Measurements from ENCODE around the gene ACSS2.
"Not testable (repeated sequence)": the region's sequence is repeated elsewhere in the genome, so short reads cannot be mapped to it uniquely, and the experiment has no call there.

Gene ACSS2

DNA sequence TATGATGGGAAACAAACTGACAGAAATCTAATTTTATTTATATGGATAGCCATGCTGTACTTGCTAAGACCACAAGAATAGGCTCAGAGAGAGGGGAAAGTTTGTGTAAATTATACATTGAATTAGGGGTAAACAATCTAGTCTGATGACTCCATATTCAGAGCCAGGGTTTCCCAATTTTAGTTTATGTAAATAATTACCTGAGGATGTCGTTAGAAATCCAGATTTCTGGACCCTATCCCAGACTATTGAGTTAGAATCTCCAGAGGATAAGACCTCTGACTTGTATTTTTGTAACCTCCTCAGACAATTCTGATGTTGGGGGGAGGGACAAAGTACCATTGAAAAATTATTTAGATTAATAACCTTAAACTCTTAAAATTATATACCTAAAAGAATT lies 18.3 kb downstream of the ACSS2 start:
- CTCF ChIA-PET, result no interaction called here
- POLR2A ChIA-PET, result no interaction called here
- DNase-seq (ENCODE audit: low read depth, low spot score), result no peak
- TF ChIP-seq, protein P1, sequence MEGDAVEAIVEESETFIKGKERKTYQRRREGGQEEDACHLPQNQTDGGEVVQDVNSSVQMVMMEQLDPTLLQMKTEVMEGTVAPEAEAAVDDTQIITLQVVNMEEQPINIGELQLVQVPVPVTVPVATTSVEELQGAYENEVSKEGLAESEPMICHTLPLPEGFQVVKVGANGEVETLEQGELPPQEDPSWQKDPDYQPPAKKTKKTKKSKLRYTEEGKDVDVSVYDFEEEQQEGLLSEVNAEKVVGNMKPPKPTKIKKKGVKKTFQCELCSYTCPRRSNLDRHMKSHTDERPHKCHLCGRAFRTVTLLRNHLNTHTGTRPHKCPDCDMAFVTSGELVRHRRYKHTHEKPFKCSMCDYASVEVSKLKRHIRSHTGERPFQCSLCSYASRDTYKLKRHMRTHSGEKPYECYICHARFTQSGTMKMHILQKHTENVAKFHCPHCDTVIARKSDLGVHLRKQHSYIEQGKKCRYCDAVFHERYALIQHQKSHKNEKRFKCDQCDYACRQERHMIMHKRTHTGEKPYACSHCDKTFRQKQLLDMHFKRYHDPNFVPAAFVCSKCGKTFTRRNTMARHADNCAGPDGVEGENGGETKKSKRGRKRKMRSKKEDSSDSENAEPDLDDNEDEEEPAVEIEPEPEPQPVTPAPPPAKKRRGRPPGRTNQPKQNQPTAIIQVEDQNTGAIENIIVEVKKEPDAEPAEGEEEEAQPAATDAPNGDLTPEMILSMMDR (IDR thresholded peaks at IDR 0.05; ENCODE audit: insufficient read depth, low read length, missing control alignments), result no peak
- no peak overlapping the region for H3K4me3 ChIP-seq (ENCODE audit: low read depth, low read length)

GRCh38 chr20:34895465-34895864 lies 19.1 kb downstream of the ACSS2 start:
- POLR2A ChIA-PET, result no interaction called here
- H3K4me3 ChIP-seq (ENCODE audit: low read depth, low read length), result no peak overlapping the region
- DNase-seq (ENCODE audit: low read depth, low spot score), result no peak
- CTCF ChIA-PET, result no interaction called here
- TF ChIP-seq, protein P1 (IDR thresholded peaks at IDR 0.05; ENCODE audit: insufficient read depth, low read length, missing control alignments), result no peak

DNA sequence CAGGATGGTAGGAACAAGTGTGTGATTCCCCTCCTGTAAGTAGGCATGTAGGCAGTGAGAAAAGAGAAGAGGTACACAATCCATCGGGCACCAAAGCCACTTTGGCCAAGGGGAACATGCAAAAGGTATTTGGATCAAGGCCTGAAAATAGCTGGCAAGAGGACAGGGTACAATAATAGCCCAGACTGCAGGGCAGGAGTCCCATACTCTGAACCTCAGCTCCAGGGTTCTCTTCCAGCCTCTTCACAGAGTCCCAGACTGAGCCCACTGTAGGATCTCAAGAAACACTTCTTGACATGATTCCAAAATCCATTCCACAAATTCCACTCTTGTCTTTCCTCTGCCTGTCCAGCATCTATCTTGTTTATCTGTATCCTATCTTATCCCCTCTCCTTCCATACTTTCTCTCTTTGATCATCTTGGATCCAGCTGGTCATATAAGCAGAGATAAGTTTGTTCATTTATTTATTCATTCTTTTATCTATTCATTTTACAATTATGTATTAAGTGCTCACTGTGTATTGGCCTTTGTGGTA lies 19.7 kb downstream of the ACSS2 start:
- TF ChIP-seq, protein P1 (IDR thresholded peaks at IDR 0.05; ENCODE audit: insufficient read depth, low read length, missing control alignments), result no peak
- DNase-seq (ENCODE audit: low read depth, low spot score), result no peak
- no peak overlapping the region for H3K4me3 ChIP-seq (ENCODE audit: low read depth, low read length)
- POLR2A ChIA-PET, result no interaction called here
- CTCF ChIA-PET, result no interaction called here

DNA sequence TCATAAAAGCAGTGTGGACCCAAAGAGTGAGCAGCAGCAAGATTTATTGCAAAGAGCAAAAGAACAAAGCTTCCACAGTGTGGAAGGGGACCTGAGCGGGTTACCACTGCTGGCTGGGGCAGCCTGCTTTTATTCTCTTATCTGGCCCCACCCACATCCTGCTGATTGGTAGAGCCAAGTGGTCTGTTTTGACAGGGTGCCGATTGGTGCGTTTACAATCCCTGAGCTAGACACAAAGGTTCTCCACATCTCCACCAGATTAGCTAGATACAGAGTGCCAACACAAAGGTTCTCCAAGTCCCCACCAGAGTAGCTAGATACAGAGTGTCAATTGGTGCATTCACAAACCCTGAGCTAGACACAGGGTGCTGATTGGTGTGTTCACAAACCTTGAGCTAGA lies 21.7 kb downstream of the ACSS2 start:
- CTCF ChIA-PET, result not testable (repeated sequence)

GRCh38 chr20:34898731-34899130 lies 22.3 kb downstream of the ACSS2 start:
- H3K4me3 ChIP-seq (ENCODE audit: low read depth, low read length); DNase-seq (ENCODE audit: low read depth, low spot score); CTCF ChIA-PET: not testable (repeated sequence)
- POLR2A ChIA-PET, result interaction anchor here (0.6 kb wide), 1 partner anchor 270 kb away, joined by 4 read pairs; no protein-coding TSS in a partner anchor

More for the DNA sequence above, 21.7 kb downstream of the ACSS2 start:
- POLR2A ChIA-PET, result interaction anchor here (0.6 kb wide), 1 partner anchor 270 kb away, joined by 4 read pairs; no protein-coding TSS in a partner anchor
- not testable (repeated sequence) for DNase-seq (ENCODE audit: low read depth, low spot score); H3K4me3 ChIP-seq (ENCODE audit: low read depth, low read length)

DNA sequence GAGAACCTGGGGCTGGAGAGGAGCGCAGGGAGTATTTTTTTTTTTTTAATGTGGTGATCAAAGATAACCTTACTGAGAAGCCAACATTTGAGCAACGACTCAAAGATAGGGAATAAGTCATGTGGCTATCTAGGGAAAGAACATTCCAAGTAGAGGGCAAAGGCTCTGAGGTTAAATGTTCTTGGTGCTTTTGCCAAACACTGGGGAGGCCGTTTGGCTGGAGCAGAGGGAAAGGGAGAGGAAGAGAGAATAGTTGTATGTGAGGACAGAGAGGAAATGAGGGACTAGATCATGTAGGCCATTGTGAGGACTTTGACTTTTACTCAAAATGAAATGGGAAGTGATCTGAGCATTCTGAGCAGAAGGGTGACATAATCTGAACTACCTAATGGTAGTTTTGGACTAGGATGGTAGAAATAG lies 27.8 kb downstream of the ACSS2 start:
- TF ChIP-seq, protein P1 (IDR thresholded peaks at IDR 0.05; ENCODE audit: insufficient read depth, low read length, missing control alignments), result no peak
- POLR2A ChIA-PET, result no interaction called here
- CTCF ChIA-PET, result interaction anchor here (1.8 kb wide), 1 partner anchor 32 kb away, joined by 7 read pairs; the partner anchor contains the start of gene GGT7

GRCh38 chr20:34907616-34908469 lies 31.4 kb downstream of the ACSS2 start:
- peak; percentile 60 for DNase-seq (ENCODE audit: low read depth, low spot score)
- ChIA-PET POLR2A (no interaction called here), CTCF (interaction anchor here (0.9 kb wide), 1 partner anchor 36 kb away, joined by 4 read pairs; no protein-coding TSS in a partner anchor)
- H3K4me3 ChIP-seq (ENCODE audit: low read depth, low read length), result no peak overlapping the region
- TF ChIP-seq, protein P1 (IDR thresholded peaks at IDR 0.05; ENCODE audit: insufficient read depth, low read length, missing control alignments), result no peak

More for the DNA sequence above, 27.8 kb downstream of the ACSS2 start:
- DNase-seq (ENCODE audit: low read depth, low spot score), result no peak
- H3K4me3 ChIP-seq (ENCODE audit: low read depth, low read length), result no peak overlapping the region

Data from AG04449 (cell line).